HEK293 (cell line): ENCODE data around the gene TLK1.

Experiments used
- CTCF ChIP-seq: fragments of 450-650 bp; formaldehyde crosslinking; IDR thresholded peaks from 2 replicates; pipeline ENCODE4 v1.5.1; 2016; ENCODE audit warnings: missing biosample characterization, missing genetic modification characterization
- KLF1 ChIP-seq: fragments of 450-650 bp; formaldehyde crosslinking; IDR thresholded peaks from 2 replicates; pipeline ENCODE4 v1.5.1; 2016; ENCODE audit warnings: missing biosample characterization, missing genetic modification characterization
- SCRT2 ChIP-seq: fragments of 450-650 bp; formaldehyde crosslinking; IDR thresholded peaks from 2 replicates; pipeline ENCODE4 v1.5.1; 2016; ENCODE audit warnings: missing biosample characterization, missing genetic modification characterization
- YY1 ChIP-seq: fragments of 450-650 bp; formaldehyde crosslinking; IDR thresholded peaks from 2 replicates; pipeline ENCODE4 v1.5.1; 2018; ENCODE audit warnings: missing biosample characterization, missing genetic modification characterization
- ZBTB11 ChIP-seq: fragments of 450-650 bp; formaldehyde crosslinking; conservative IDR thresholded peaks from 2 replicates; pipeline ENCODE4 v1.5.1; 2016; ENCODE audit warnings: low read depth, missing biosample characterization, missing genetic modification characterization
- ZFP3 ChIP-seq: fragments of 450-650 bp; formaldehyde crosslinking; IDR thresholded peaks from 2 replicates; pipeline ENCODE4 v1.5.1; 2016; ENCODE audit warnings: low read depth, missing biosample characterization, missing genetic modification characterization
- ZFP37 ChIP-seq: fragments of 450-650 bp; formaldehyde crosslinking; IDR thresholded peaks from 2 replicates; pipeline ENCODE4 v1.5.1; 2016; ENCODE audit warnings: missing biosample characterization, missing genetic modification characterization
- ZNF138 ChIP-seq: fragments of 450-650 bp; formaldehyde crosslinking; IDR thresholded peaks from 2 replicates; pipeline ENCODE4 v1.5.1; 2016; ENCODE audit warnings: missing biosample characterization, missing genetic modification characterization, borderline replicate concordance
- ZNF585B ChIP-seq: fragments of 450-650 bp; formaldehyde crosslinking; IDR thresholded peaks from 2 replicates; pipeline ENCODE4 v1.5.1; 2016; ENCODE audit warnings: missing biosample characterization, missing genetic modification characterization
- ZSCAN16 ChIP-seq: fragments of 450-650 bp; formaldehyde crosslinking; IDR thresholded peaks from 2 replicates; pipeline ENCODE4 v1.5.1; 2016; ENCODE audit warnings: missing biosample characterization, missing genetic modification characterization
- ZSCAN18 ChIP-seq: fragments of 450-650 bp; formaldehyde crosslinking; IDR thresholded peaks from 2 replicates; pipeline ENCODE4 v1.5.1; 2016; ENCODE audit warnings: missing biosample characterization, missing genetic modification characterization
- ZSCAN23 ChIP-seq: fragments of 450-650 bp; formaldehyde crosslinking; IDR thresholded peaks from 2 replicates; pipeline ENCODE4 v1.5.1; 2016; ENCODE audit warnings: missing biosample characterization, missing genetic modification characterization

GRCh38 chr2:171018522-171018921 is 142.2 kb downstream of the TLK1 start:
- TF ChIP-seq CTCF (tag by site-specific recombination): no peak
- no peak for TF ChIP-seq ZFP37
- no peak for TF ChIP-seq KLF1 (tag by site-specific recombination)
- TF ChIP-seq ZSCAN23 (tag by site-specific recombination): no peak
- TF ChIP-seq ZNF138 (tag by site-specific recombination): no peak
- no peak for TF ChIP-seq ZBTB11 (tag by site-specific recombination)
- TF ChIP-seq YY1 (tag by site-specific recombination): no peak
- no peak for TF ChIP-seq ZFP3
- no peak for TF ChIP-seq SCRT2 (tag by site-specific recombination)
- TF ChIP-seq ZSCAN16 (tag by site-specific recombination): no peak
- no peak for TF ChIP-seq ZSCAN18
- no peak for TF ChIP-seq ZNF585B (tag by site-specific recombination)
